ENCODE measurements around the gene RAMAC. TPM values are rescaled to one million over a fixed set of nuclear protein-coding genes. Genes with fewer than 3 reads are reported as not detected.

Gene RAMAC
- total and polyA plus RNA-seq, 7 donors = 17.0 to 43.3 (median 21.8) TPM

DNA sequence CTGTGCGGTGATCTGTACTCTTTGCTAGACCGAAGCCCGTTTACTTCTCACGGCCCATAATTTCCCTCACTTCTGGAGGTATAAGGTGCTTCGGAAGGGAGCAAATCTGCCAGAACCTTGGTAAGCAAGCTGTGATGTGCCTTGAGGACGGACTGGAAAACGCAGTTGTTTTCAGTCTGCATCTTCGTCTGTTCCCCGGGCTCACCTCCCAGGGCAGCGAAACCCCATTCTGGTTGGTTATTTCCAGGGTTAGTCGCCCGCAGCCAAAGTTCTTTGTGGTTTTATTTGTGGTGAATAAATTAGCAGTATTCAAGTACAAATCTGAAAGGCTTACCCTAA lies 401 bp downstream of the RAMAC start:
- peak overlapping the region; percentile 71 for H3K4me3 ChIP-seq
- TF ChIP-seq, protein P1, sequence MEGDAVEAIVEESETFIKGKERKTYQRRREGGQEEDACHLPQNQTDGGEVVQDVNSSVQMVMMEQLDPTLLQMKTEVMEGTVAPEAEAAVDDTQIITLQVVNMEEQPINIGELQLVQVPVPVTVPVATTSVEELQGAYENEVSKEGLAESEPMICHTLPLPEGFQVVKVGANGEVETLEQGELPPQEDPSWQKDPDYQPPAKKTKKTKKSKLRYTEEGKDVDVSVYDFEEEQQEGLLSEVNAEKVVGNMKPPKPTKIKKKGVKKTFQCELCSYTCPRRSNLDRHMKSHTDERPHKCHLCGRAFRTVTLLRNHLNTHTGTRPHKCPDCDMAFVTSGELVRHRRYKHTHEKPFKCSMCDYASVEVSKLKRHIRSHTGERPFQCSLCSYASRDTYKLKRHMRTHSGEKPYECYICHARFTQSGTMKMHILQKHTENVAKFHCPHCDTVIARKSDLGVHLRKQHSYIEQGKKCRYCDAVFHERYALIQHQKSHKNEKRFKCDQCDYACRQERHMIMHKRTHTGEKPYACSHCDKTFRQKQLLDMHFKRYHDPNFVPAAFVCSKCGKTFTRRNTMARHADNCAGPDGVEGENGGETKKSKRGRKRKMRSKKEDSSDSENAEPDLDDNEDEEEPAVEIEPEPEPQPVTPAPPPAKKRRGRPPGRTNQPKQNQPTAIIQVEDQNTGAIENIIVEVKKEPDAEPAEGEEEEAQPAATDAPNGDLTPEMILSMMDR (IDR thresholded peaks at IDR 0.05) = no peak
- peaks cover 19% of the 10 kb centered on the region for H3K4me1 ChIP-seq
- DNase-seq (no peak), ATAC-seq (peak in 2 of 4 donors; percentile 23 to 35)
- 0 to 1% (median 0%) methylated on average over 12 of the region's 12 CpGs for WGBS, 3 donors
- H3K9me3 ChIP-seq = no peaks in the 10 kb centered on the region
- intact Hi-C loops (cut with DNase I) = loop anchor here in 1 of 2 donors (2.0 to 10.0 kb wide), 3 partner anchors 24 to 452 kb away; partner anchors contain the start of gene C15orf40
- peak overlapping the region; percentile 89 for H3K27ac ChIP-seq
- peaks cover 0 to 37% of the 10 kb centered on the region in 2 donors for H3K36me3 ChIP-seq (ENCODE audit: insufficient read depth in 1 of 2, low read depth in 1 of 2)
- no peaks in the 10 kb centered on the region for H3K27me3 ChIP-seq (ENCODE audit: insufficient read depth in 3 of 3, low read length in 2 of 3)

- ATAC-seq (no peak), DNase-seq (no peak)
- Histone ChIP-seq H3K4me3 (no peak overlapping the region), H3K4me1 (no peaks in the 10 kb centered on the region), H3K27me3 (ENCODE audit: insufficient read depth in 3 of 3, low read length in 2 of 3) (no peaks in the 10 kb centered on the region), H3K36me3 (ENCODE audit: insufficient read depth in 1 of 2, low read depth in 1 of 2) (peaks cover 0 to 31% of the 10 kb centered on the region in 2 donors), H3K9me3 (no peaks in the 10 kb centered on the region), H3K27ac (no peak overlapping the region)
- intact Hi-C loops (cut with DNase I) = no loop called here
- WGBS, 3 donors = 86 to 94% (median 93%) methylated on average over 3 of the region's 3 CpGs
- TF ChIP-seq, protein P1 (IDR thresholded peaks at IDR 0.05) = no peak
Measured at GRCh38 chr15:82992436-82992998, 6.5 kb downstream of the RAMAC start.

DNA sequence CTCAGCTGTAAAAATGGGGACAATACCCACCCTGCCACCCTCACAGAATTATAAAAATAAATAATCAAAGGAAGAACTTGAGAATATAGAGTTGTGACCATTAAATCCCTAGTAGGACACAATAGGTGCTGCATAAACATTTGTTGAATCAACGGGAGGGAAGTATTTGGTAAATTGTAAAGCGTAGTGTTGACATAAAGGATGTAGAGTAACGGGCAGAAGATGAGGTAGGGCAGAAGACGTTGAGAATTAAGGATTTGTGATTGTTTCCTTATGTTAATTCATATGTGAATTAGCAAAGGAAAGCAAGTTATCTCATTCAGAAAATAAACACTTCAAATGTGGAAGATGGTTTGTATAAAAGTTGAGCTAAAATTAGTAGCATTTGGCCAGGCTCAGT lies 7.1 kb downstream of the RAMAC start:
- no peak for DNase-seq
- Histone ChIP-seq H3K9me3 (no peaks in the 10 kb centered on the region), H3K4me3 (no peak overlapping the region), H3K36me3 (ENCODE audit: insufficient read depth in 1 of 2, low read depth in 1 of 2) (peaks cover 0 to 24% of the 10 kb centered on the region in 2 donors), H3K4me1 (no peaks in the 10 kb centered on the region), H3K27me3 (ENCODE audit: insufficient read depth in 3 of 3, low read length in 2 of 3) (no peaks in the 10 kb centered on the region), H3K27ac (no peak overlapping the region)
- no peak for ATAC-seq
- WGBS, 3 donors = 79 to 87% (median 81%) methylated on average over 4 of the region's 4 CpGs
- TF ChIP-seq, protein P1 (IDR thresholded peaks at IDR 0.05) = no peak
- intact Hi-C loops (cut with DNase I) = no loop called here

DNA sequence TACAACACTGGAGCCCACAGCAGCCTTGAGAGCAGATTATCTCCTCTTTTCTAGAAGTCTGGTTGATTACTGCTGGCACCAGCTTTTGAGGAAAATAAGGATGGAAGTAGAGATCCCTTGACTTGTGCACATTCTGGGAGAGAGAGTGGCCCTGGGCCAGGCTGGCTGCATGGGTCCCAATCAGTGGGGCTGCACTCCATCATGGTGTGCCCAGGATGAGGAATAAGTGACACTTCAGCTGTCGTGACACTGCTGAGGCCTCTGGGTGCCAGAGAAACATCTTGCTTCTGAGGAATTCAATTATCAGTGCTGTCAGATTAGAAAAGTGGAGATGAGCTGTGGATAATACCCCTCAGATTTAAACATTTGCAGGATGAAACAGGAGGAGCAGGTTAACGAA lies 9.1 kb downstream of the RAMAC start:
- intact Hi-C loops (cut with DNase I) = no loop called here
- ATAC-seq (no peak), DNase-seq (no peak)
- H3K27ac ChIP-seq = no peak overlapping the region
- H3K36me3 ChIP-seq (ENCODE audit: insufficient read depth in 1 of 2, low read depth in 1 of 2) = peaks cover 0 to 9% of the 10 kb centered on the region in 2 donors
- no peaks in the 10 kb centered on the region for H3K27me3 ChIP-seq (ENCODE audit: insufficient read depth in 3 of 3, low read length in 2 of 3)
- H3K4me3 ChIP-seq = no peak overlapping the region
- peaks cover 3% of the 10 kb centered on the region for H3K4me1 ChIP-seq
- 77 to 84% (median 83%) methylated on average over 2 of the region's 2 CpGs for WGBS, 3 donors
- H3K9me3 ChIP-seq = no peaks in the 10 kb centered on the region
- TF ChIP-seq, protein P1 (IDR thresholded peaks at IDR 0.05) = no peak

DNA sequence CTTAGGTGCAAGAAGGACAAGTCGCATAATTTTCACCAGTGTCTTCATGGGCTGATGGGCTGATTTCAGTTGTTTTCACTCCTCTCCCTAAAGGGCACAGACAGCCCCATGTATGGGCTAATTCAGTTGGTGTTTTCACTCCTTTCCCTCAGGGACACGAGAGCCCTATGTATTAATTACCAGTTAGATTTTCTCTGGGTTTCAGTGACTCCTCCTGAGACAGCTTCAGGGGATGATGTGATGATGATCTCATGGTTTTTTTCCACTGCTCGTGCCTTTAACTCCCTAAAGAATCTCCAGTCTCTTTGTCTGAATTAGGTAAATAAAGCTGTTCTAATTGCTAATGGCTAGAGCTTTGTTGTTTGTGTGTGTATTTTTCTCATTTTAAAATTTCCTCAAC lies 9.9 kb downstream of the RAMAC start:
- H3K27ac ChIP-seq = no peak overlapping the region
- WGBS, 3 donors = 61 to 70% (median 68%) methylated on average over 3 of the region's 3 CpGs

More for the DNA sequence above, 9.9 kb downstream of the RAMAC start:
- ATAC-seq (no peak), DNase-seq (no peak)
- Histone ChIP-seq H3K9me3 (no peaks in the 10 kb centered on the region), H3K4me3 (no peak overlapping the region), H3K36me3 (ENCODE audit: insufficient read depth in 1 of 2, low read depth in 1 of 2) (peaks cover 0 to 3% of the 10 kb centered on the region in 2 donors), H3K4me1 (peaks cover 4% of the 10 kb centered on the region), H3K27me3 (ENCODE audit: insufficient read depth in 3 of 3, low read length in 2 of 3) (no peaks in the 10 kb centered on the region)
- TF ChIP-seq, protein P1 (IDR thresholded peaks at IDR 0.05) = no peak
- intact Hi-C loops (cut with DNase I) = no loop called here

All from psoas muscle (tissue), 8 donors.